ENCODE data around the gene TM4SF20. TPM values are rescaled to one million over a fixed set of nuclear protein-coding genes. Genes with fewer than 3 reads are reported as not detected.

TM4SF20 gene
- total RNA-seq, 1 donor from 2014 or later: not detected

DNA sequence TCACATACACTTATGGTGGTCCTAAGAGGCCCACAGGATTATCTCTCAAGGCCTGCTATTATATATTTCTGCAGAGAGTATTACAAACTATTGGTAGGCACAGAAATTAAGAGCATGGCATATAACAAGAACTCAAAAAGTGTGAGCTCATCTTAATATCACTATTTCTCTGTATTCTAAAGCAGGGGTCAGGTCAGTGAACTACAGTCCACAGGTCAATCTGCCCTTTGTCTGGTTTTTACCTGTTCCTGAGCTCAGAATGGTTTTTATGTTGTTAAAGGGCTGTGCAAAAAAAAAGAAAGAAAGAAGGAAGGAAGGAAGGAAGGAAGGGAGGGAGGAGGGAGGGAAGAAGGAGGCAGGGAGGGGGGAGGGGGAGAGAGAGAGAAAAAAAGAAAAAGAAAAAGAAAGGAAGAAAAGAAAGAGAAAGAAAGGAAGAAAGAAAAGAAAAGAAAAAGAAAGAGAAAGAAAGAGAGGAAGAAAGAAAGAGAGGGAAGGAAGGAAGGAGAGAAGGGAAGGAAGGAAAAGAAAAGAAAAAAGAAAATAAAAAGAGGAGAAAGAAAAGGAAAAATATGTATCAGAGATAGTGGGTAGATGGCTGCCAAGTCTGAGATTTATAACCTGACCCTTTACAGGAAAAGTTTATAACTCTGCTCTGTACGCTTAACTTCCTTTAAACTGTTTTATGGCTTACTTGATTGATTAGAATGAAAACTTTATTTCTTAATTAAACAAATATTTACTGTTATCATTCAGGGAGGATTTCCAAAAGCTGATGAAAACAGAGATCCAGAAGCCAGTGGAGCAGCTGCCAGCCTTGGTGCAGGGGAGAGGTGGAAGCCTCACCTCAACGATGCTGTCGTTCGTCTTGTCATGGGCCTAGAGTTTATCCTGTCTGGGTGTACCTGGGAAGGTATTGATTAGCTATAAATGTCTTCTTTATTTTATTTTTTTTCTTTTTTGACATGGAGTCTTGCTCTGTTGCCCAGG is 19.9 kb upstream of the TM4SF20 start:
- Histone ChIP-seq H3K27ac (no peak overlapping the region), H3K4me3 (no peak overlapping the region), H3K4me1 (no peaks in the 10 kb centered on the region), H3K27me3 (no peaks in the 10 kb centered on the region), H3K9me3 (no peaks in the 10 kb centered on the region), H3K36me3 (no peaks in the 10 kb centered on the region)
- intact Hi-C loops (cut with DNase I): no loop called here
- DNase-seq (ENCODE audit: extremely low spot score in 2 of 2): no peak
- TF ChIP-seq POLR2AphosphoS5 (IDR thresholded peaks at IDR 0.05; ENCODE audit: insufficient read depth in 1 of 2, low read depth in 1 of 2): no peak
- TF ChIP-seq, protein P1, sequence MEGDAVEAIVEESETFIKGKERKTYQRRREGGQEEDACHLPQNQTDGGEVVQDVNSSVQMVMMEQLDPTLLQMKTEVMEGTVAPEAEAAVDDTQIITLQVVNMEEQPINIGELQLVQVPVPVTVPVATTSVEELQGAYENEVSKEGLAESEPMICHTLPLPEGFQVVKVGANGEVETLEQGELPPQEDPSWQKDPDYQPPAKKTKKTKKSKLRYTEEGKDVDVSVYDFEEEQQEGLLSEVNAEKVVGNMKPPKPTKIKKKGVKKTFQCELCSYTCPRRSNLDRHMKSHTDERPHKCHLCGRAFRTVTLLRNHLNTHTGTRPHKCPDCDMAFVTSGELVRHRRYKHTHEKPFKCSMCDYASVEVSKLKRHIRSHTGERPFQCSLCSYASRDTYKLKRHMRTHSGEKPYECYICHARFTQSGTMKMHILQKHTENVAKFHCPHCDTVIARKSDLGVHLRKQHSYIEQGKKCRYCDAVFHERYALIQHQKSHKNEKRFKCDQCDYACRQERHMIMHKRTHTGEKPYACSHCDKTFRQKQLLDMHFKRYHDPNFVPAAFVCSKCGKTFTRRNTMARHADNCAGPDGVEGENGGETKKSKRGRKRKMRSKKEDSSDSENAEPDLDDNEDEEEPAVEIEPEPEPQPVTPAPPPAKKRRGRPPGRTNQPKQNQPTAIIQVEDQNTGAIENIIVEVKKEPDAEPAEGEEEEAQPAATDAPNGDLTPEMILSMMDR (IDR thresholded peaks at IDR 0.05): no peak
- TF ChIP-seq POLR2A (IDR thresholded peaks at IDR 0.05): no peak

DNA sequence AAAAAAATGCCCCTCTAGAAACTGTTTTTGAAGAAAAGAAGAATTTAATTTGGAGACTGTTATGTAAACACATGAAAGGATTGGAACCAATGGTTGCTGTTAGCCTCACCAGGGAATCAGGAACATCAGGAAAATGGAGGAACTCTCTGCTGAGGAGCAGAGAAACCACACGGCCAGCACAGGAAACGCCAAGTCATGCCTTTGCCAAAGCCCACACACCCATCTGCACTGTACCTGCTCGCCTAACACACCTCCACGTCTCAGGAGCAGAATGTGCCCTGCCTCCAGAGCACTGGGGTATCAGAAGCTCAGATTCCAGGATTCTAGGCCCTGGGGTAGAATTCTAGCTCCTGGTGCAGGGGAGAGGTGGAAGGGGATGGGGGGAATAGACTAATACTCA is 18.5 kb upstream of the TM4SF20 start:
- intact Hi-C loops (cut with DNase I): no loop called here
- no peak for DNase-seq (ENCODE audit: extremely low spot score in 2 of 2)
- no peaks in the 10 kb centered on the region for H3K9me3 ChIP-seq
- no peaks in the 10 kb centered on the region for H3K4me1 ChIP-seq
- no peak overlapping the region for H3K27ac ChIP-seq
- H3K4me3 ChIP-seq: no peak overlapping the region
- TF ChIP-seq POLR2A (IDR thresholded peaks at IDR 0.05) (no peak), POLR2AphosphoS5 (IDR thresholded peaks at IDR 0.05; ENCODE audit: insufficient read depth in 1 of 2, low read depth in 1 of 2) (no peak)
- TF ChIP-seq, protein P1 (IDR thresholded peaks at IDR 0.05): no peak
- H3K27me3 ChIP-seq: no peaks in the 10 kb centered on the region
- H3K36me3 ChIP-seq: no peaks in the 10 kb centered on the region

DNA sequence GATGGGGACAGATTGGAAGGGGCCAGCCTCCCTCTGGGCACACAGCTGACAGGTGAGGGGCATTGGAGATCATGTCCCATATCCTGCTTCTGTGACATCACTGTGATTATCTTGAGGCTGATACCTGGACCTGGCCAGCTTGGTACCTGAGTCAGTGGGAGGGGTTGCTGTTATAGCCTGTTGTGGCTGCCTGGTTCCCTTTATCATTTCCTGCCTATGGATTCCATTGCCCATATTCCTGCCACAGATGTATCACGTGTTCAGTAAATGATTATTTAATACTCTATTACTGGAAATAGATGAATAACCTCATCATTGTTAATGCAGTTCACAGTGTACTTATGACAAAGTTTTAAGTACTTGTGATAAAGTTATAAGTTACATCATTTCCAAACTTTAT is 16.4 kb upstream of the TM4SF20 start:
- Histone ChIP-seq H3K36me3 (no peaks in the 10 kb centered on the region), H3K9me3 (no peaks in the 10 kb centered on the region), H3K27ac (no peak overlapping the region), H3K4me1 (no peaks in the 10 kb centered on the region), H3K27me3 (no peaks in the 10 kb centered on the region), H3K4me3 (no peak overlapping the region)
- DNase-seq (ENCODE audit: extremely low spot score in 2 of 2): no peak
- intact Hi-C loops (cut with DNase I): no loop called here
- TF ChIP-seq, protein P1 (IDR thresholded peaks at IDR 0.05): no peak
- TF ChIP-seq POLR2A (IDR thresholded peaks at IDR 0.05): no peak
- no peak for TF ChIP-seq POLR2AphosphoS5 (IDR thresholded peaks at IDR 0.05; ENCODE audit: insufficient read depth in 1 of 2, low read depth in 1 of 2)

DNA sequence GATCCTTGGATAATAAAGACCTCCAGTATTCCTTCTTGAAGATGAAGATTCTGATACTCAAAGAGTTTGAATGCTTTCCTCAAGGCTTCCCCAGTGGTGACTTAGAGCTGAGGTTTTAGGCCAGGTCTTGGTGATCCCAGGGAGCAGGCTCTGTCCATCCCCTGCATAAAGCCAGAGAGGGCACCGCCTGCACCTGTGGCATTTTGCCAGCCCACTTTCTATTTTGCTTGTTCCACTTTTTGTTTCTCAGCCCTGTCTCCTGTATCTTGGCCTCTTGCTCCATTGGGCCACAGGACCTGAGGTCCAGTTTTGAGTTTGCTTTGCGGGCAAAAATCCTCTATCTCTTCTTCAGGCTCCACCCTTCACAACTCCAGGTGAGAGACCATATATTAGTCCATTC is 15.3 kb upstream of the TM4SF20 start:
- H3K36me3 ChIP-seq: no peaks in the 10 kb centered on the region
- TF ChIP-seq POLR2A (IDR thresholded peaks at IDR 0.05) (no peak), POLR2AphosphoS5 (IDR thresholded peaks at IDR 0.05; ENCODE audit: insufficient read depth in 1 of 2, low read depth in 1 of 2) (no peak)
- TF ChIP-seq, protein P1 (IDR thresholded peaks at IDR 0.05): no peak
- H3K27ac ChIP-seq: no peak overlapping the region
- no peaks in the 10 kb centered on the region for H3K9me3 ChIP-seq
- H3K4me3 ChIP-seq: no peak overlapping the region
- no peaks in the 10 kb centered on the region for H3K27me3 ChIP-seq
- DNase-seq (ENCODE audit: extremely low spot score in 2 of 2): no peak
- H3K4me1 ChIP-seq: no peaks in the 10 kb centered on the region
- intact Hi-C loops (cut with DNase I): no loop called here

Measured in vagina (tissue), 2 donors.